C4-2B (cell line): Measurements from ENCODE around the gene ADSS1.

Experiments used
- H3K27ac ChIP-seq: fragments of 450-650 bp; 2 replicates; pipeline ENCODE4 v1.5.1; 2017
- CTCF ChIP-seq: fragments of 450-650 bp; conservative IDR thresholded peaks from 2 replicates; pipeline ENCODE4 v1.5.1; 2017; ENCODE audit warnings: mild to moderate bottlenecking
- ZFX ChIP-seq: fragments of 450-650 bp; IDR thresholded peaks from 2 replicates; pipeline ENCODE4 v1.6.1; 2017

Gene ADSS1

GRCh38 chr14:104723651-104724406 lies at the start of gene ADSS1:
ADSS1 (plus strand) TSS chr14:104724229; CDS start chr14:104724271, 42 bp downstream.
- H3K27ac ChIP-seq = peak within 1 kb of the TSS; percentile 64
- TF ChIP-seq ZFX (no peak), CTCF (peak; percentile 100)

- TF ChIP-seq ZFX = no peak
- TF ChIP-seq CTCF = no peak
- no peak overlapping the region for H3K27ac ChIP-seq
Observed at GRCh38 chr14:104675447-104675846, 48.6 kb upstream of the ADSS1 start.

DNA sequence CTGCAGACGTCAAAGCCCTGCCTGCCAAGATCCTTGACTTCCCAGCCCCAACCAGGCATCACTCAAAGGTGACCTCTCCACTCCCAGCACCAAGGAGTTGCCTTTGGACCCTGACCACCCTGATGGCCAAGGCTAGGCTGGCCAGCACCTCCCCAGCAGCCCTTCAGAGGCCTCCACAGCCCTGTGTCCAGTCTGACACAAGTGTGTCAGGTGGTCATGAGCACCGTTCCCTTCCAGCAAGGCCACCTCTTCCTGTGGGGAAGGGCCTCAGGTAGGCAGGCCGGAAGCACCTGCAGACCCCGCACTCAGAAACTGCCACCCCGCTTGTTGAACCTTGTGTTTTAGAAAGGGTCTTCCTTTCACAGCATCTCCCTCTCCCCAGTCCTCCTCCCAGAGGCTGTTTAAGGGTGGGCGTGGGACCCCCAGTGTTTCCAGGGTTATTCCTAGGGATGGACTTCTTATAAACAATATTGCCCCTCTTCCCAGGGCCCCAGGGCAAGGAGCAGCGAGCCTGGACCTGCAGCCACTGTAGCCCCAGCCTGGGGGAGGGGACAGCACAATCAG lies 47.8 kb upstream of the ADSS1 start:
- TF ChIP-seq CTCF (no peak), ZFX (no peak)
- H3K27ac ChIP-seq = no peak overlapping the region

- TF ChIP-seq ZFX (no peak), CTCF (no peak)
- H3K27ac ChIP-seq = no peak overlapping the region
Observed at GRCh38 chr14:104676694-104677511, 47.1 kb upstream of the ADSS1 start.

DNA sequence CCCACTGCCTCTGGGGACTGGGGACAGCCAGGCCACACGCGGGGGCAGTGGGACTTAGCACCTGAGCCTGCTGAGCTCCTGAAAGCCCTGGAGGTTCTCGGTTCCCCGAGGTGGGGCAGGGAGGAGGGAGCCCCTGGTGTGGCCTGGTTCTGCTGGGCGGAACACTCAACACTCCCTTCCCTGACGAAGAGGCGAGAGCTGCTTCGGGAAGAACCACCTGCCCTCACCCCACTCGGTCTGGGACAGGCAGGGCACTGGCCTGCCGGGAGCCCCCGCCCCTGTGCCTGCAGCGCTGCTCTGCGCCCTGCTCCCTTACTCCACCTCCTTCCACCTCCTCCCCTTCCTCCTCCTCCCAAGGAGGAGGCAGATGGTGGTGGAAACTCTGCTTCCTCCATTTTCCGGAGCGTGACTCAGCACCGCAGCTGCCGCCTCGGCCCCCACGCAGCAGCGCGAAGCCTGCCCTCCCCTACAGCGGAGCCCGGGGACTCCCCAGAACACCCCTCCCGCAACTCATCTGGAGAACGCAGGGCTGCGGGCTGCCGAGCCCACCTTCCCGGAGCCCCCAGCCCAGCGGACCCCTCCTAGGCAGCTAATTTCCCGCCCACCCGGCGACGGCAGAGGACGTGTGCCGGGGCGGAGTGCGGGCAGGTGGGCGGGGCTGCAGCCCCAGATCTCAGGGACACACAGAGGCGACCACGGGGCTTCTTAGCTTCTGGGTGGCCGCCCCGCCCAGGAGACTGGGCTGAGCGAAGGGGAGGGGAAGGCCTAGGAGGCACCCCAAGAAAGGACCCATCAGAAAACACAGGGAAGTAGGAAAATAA lies 46.3 kb upstream of the ADSS1 start:
- H3K27ac ChIP-seq = no peak overlapping the region
- no peak for TF ChIP-seq ZFX
- no peak for TF ChIP-seq CTCF

GRCh38 chr14:104678346-104678745 lies 45.7 kb upstream of the ADSS1 start:
- H3K27ac ChIP-seq = no peak overlapping the region
- TF ChIP-seq ZFX = no peak
- TF ChIP-seq CTCF = no peak
